K562 (cell line): Measurements from ENCODE around the gene CACNA1C. TPM values are rescaled to one million over a fixed set of nuclear protein-coding genes. Genes with fewer than 3 reads are reported as not detected.

Source experiments
- ZNF780A ChIP-seq: fragments of 250-450 bp; sonication (Bioruptor Pico); IDR thresholded peaks from 2 replicates; pipeline ENCODE4 v1.5.0; 2021; ENCODE audit warnings: mild to moderate bottlenecking
- polyA plus RNA-seq, 8 experiments: library from polyadenylated mRNA; depleted of rRNA in 4 of 8; stranded (reverse) in 5 of 8; unstranded in 3 of 8; fragments of >200 nt; fragmentation: Nextera tagmentation in 2 of 8; fragmentation: Illumina TruSeq in 1 of 8; extraction: Ambion mirVana in 2 of 8; extraction: Trizol in 1 of 8; gene quantifications; 2 replicates each; pipeline versions ENCODE4 v1.2.1 to v1.2.3, GENCODE V29; 2011 to 2014; ENCODE audit warnings: inconsistent platforms in 1 of 8, missing spikeins in 1 of 8
- total RNA-seq, 7 experiments: library from RNA; depleted of rRNA in 6 of 7; stranded (reverse); fragments of >200 nt in 6 of 7; fragmentation: Illumina TruSeq in 2 of 7; extraction: Trizol in 2 of 7; gene quantifications; 2 replicates each; pipeline versions ENCODE4 v1.2.1 to v1.2.3, GENCODE V29; 2011 to 2021; ENCODE audit warnings: low replicate concordance in 1 of 7
- TF ChIP-seq, protein P1 (sequence below): fragments of 250-450 bp; sonication (Bioruptor Pico); IDR thresholded peaks from 2 replicates; pipeline ENCODE4 v1.4.0; 2020
- TF ChIP-seq, protein P2 (sequence below): fragments of 250-450 bp; sonication (Bioruptor Pico); IDR thresholded peaks from 2 replicates; pipeline ENCODE4 v1.8.0; 2021; ENCODE audit warnings: borderline replicate concordance, mild to moderate bottlenecking, moderate library complexity; ENCODE audit not compliant: poor library complexity, severe bottlenecking

Gene CACNA1C
- total and polyA plus RNA-seq, 9 of the 15 experiments (the other 6 are each of a cell fraction or from before 2014, with no cell fraction given) = not detected

DNA sequence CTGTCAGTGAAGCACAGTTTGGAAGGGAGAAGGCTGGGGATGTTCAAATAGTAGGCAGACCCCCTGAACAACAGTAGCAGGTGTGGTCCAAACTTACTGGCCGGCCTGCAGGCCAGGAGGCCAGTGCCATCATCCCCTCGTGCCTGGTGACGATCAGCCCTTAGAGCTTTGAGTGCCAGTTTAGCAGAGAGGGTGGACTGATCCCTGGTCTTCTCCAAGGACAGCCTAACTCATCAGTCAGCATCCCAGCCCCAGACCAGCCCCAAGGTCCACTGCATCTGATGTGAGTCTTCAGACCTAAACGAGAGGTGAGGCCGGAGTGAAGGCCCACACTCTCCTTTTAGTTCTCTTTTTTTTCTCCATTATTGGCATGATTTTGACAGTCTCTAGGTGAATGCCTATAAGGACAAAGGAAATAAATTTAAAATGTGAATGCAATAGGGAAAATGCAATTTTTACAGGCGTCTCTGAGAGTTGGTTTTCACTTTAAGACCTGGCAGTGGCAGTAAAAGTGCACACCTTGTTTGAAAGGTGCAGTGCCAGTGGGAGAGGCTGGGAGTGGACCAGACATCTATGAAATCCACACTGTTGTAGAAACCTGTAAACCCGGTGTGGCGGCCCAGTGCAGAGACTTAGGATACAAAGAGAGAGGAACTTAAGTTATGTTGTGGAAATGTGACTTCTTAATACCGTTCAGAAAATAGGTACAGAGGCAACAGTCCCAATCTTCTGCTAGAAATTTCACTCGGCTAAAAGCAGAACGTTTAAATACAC is 311.2 kb downstream of the CACNA1C start (continued):
- TF ChIP-seq, protein P1, sequence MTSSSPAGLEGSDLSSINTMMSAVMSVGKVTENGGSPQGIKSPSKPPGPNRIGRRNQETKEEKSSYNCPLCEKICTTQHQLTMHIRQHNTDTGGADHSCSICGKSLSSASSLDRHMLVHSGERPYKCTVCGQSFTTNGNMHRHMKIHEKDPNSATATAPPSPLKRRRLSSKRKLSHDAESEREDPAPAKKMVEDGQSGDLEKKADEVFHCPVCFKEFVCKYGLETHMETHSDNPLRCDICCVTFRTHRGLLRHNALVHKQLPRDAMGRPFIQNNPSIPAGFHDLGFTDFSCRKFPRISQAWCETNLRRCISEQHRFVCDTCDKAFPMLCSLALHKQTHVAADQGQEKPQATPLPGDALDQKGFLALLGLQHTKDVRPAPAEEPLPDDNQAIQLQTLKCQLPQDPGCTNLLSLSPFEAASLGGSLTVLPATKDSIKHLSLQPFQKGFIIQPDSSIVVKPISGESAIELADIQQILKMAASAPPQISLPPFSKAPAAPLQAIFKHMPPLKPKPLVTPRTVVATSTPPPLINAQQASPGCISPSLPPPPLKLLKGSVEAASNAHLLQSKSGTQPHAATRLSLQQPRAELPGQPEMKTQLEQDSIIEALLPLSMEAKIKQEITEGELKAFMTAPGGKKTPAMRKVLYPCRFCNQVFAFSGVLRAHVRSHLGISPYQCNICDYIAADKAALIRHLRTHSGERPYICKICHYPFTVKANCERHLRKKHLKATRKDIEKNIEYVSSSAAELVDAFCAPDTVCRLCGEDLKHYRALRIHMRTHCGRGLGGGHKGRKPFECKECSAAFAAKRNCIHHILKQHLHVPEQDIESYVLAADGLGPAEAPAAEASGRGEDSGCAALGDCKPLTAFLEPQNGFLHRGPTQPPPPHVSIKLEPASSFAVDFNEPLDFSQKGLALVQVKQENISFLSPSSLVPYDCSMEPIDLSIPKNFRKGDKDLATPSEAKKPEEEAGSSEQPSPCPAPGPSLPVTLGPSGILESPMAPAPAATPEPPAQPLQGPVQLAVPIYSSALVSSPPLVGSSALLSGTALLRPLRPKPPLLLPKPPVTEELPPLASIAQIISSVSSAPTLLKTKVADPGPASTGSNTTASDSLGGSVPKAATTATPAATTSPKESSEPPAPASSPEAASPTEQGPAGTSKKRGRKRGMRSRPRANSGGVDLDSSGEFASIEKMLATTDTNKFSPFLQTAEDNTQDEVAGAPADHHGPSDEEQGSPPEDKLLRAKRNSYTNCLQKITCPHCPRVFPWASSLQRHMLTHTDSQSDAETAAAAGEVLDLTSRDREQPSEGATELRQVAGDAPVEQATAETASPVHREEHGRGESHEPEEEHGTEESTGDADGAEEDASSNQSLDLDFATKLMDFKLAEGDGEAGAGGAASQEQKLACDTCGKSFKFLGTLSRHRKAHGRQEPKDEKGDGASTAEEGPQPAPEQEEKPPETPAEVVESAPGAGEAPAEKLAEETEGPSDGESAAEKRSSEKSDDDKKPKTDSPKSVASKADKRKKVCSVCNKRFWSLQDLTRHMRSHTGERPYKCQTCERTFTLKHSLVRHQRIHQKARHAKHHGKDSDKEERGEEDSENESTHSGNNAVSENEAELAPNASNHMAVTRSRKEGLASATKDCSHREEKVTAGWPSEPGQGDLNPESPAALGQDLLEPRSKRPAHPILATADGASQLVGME (CRISPR knock-in tag) = no peak
- TF ChIP-seq, protein P2, sequence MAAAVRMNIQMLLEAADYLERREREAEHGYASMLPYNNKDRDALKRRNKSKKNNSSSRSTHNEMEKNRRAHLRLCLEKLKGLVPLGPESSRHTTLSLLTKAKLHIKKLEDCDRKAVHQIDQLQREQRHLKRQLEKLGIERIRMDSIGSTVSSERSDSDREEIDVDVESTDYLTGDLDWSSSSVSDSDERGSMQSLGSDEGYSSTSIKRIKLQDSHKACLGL (CRISPR knock-in tag) = no peak
- no peak for TF ChIP-seq ZNF780A (CRISPR knock-in tag)
